Right lobe of liver (tissue), 4 donors: ENCODE measurements around the gene OTUD7B.

Experiments
- POLR2A ChIP-seq: fragments of 450-650 bp; IDR thresholded peaks from one replicate; pipeline ENCODE4 v1.6.1; 2017; ENCODE audit warnings: antibody characterized with exemption, mild to moderate bottlenecking
- TF ChIP-seq, protein P1 (sequence below), 4 donors: fragments of 200-600 bp in 3 of 4; fragments of 450-650 bp in 1 of 4; IDR thresholded peaks; one replicate each; pipeline versions ENCODE4 v1.5.1 to v1.8.0; 2016 to 2022; ENCODE audit warnings: antibody characterized with exemption in 4 of 4, mild to moderate bottlenecking in 2 of 4
- donor health status: DM: no; HTN: no; CAD: no.
- donor health status: DM: no; HTN: no; CAD: no.
- donor health status: DM: no; HTN: yes; CAD: no.

DNA sequence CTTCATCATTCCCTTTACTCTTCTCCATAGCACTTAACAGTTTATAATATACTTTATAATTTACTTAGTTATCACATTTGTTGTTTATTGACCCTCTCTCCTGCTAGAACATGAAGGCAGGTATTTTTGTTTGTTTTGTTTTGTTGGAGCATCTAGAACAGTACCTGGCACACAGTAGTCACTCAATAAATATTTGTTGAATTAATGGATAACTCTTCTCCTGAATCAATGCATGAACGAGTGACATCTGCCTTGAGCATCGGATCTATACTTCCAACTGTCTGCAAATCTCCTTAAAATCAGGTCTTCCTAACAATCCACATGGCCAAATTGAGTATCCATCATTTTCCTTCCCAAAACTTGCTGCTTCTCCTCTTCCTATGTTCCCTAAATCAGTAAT is 38.0 kb downstream of the OTUD7B start:
- TF ChIP-seq, protein P1, sequence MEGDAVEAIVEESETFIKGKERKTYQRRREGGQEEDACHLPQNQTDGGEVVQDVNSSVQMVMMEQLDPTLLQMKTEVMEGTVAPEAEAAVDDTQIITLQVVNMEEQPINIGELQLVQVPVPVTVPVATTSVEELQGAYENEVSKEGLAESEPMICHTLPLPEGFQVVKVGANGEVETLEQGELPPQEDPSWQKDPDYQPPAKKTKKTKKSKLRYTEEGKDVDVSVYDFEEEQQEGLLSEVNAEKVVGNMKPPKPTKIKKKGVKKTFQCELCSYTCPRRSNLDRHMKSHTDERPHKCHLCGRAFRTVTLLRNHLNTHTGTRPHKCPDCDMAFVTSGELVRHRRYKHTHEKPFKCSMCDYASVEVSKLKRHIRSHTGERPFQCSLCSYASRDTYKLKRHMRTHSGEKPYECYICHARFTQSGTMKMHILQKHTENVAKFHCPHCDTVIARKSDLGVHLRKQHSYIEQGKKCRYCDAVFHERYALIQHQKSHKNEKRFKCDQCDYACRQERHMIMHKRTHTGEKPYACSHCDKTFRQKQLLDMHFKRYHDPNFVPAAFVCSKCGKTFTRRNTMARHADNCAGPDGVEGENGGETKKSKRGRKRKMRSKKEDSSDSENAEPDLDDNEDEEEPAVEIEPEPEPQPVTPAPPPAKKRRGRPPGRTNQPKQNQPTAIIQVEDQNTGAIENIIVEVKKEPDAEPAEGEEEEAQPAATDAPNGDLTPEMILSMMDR (IDR thresholded peaks at IDR 0.05) = no peak
- no peak for TF ChIP-seq POLR2A
